ENCODE results near the gene PTPRC.

Gene PTPRC

GRCh38 chr1:198624648-198624980 is 14.2 kb upstream of the PTPRC start:
- in situ Hi-C loops (cut with HindIII; ENCODE audit: low pct_unique_long_range_greater_than_20kb, low sequenced_read_pairs): no loop called here
- TF ChIP-seq JUND (IDR thresholded peaks at IDR 0.05; ENCODE audit: low read depth): no peak

DNA sequence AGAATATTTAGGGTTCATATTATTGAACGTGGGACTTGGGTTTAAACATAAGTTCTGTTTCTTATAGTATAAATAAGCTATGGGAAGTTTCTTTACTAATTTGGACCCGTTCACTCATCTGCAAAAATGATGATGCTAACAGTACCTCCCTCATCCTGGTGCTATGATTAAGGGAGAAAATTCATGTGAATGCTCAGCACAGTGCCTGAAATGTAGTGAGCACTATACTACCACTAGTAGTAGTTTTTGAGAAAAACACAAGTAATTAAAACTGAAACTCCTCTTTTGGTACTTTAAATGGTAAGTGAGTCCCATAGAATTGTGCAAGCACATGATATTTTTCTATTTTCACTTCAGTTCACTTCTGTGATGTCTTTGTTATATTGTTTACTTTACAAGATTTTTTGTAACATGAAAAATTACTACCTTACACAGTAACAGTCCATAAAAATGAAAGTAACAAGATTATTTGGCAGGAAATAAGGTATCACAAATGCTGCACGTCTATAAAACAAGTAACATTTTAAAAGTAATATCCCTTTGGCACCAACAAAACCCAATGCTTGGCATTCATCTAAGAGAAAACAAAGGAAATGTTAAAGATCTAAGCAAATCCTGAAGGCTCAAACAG is 11.3 kb upstream of the PTPRC start:
- no peak for TF ChIP-seq JUND (IDR thresholded peaks at IDR 0.05; ENCODE audit: low read depth)
- DNase-seq (ENCODE audit: low read depth in 1 of 2, low spot score in 1 of 2): no peak
- in situ Hi-C loops (cut with HindIII; ENCODE audit: low pct_unique_long_range_greater_than_20kb, low sequenced_read_pairs): no loop called here

More at GRCh38 chr1:198624648-198624980, 14.2 kb upstream of the PTPRC start:
- DNase-seq (ENCODE audit: low read depth in 1 of 2, low spot score in 1 of 2): no peak

- TF ChIP-seq JUND (IDR thresholded peaks at IDR 0.05; ENCODE audit: low read depth): no peak
- in situ Hi-C loops (cut with HindIII; ENCODE audit: low pct_unique_long_range_greater_than_20kb, low sequenced_read_pairs): no loop called here
- DNase-seq (ENCODE audit: low read depth in 1 of 2, low spot score in 1 of 2): no peak
Observed at GRCh38 chr1:198628067-198628455, 10.8 kb upstream of the PTPRC start.

DNA sequence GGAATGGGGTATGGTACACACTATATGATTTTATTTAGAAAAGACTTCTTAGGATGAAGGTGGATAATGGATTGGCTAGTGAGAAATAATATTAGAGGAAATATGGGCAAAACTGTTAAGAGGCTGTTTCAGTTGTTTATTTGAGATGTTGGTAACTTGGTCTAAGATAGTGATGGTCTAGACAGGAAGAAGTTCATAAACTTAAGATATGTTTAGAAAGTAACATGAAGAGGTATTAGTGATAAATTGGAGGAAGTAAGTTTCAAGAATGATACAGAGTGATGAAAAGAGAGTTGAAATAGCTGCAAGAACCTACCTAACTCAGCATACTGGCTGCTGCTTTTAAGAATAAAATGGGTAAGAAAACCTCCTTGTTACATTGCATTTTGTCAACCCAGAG is 9.2 kb upstream of the PTPRC start:
- TF ChIP-seq JUND (IDR thresholded peaks at IDR 0.05; ENCODE audit: low read depth): no peak
- no peak for DNase-seq (ENCODE audit: low read depth in 1 of 2, low spot score in 1 of 2)
- in situ Hi-C loops (cut with HindIII; ENCODE audit: low pct_unique_long_range_greater_than_20kb, low sequenced_read_pairs): no loop called here

DNA sequence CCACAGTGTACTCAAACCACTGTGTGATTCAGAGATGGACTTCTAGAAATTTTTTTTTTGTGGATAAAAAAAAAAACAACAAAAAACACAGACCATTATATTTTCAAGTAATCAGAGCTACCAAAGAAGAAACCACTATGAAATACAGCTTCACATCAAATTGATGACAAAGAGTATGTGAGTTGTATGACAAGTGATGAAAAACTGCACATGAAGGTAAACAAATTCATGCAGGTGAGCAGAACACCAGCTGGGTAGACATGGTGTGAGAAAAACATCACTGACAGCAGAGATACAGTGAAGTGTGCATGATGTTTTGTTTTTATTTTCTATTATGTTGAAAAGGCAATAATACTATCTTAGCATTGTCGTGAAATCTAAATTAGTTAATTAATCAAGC is 8.0 kb upstream of the PTPRC start:
- in situ Hi-C loops (cut with HindIII; ENCODE audit: low pct_unique_long_range_greater_than_20kb, low sequenced_read_pairs): no loop called here
- no peak for TF ChIP-seq JUND (IDR thresholded peaks at IDR 0.05; ENCODE audit: low read depth)
- no peak for DNase-seq (ENCODE audit: low read depth in 1 of 2, low spot score in 1 of 2)

- DNase-seq (ENCODE audit: low read depth in 1 of 2, low spot score in 1 of 2): no peak
- TF ChIP-seq JUND (IDR thresholded peaks at IDR 0.05; ENCODE audit: low read depth): no peak
- in situ Hi-C loops (cut with HindIII; ENCODE audit: low pct_unique_long_range_greater_than_20kb, low sequenced_read_pairs): no loop called here
Observed at GRCh38 chr1:198631292-198631691, 7.5 kb upstream of the PTPRC start.

DNA sequence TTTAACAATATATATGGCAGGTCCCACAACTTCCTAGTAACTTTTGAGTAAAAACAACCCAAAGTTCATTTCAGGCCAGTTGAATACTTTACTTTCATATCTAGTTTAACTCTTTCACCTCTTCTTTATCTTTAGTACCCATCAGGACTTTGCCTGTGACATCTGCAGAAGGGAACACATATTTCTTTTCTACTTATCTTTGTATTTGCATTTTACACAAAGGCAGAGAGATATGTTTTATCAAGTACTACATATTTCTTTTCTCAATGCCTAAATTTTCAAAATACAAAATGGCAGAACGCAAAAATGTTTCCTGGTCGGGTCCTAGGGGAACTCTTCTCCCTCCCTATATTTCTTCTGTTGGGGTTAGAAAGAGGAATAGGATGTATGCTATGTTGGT is 6.8 kb upstream of the PTPRC start:
- no peak for TF ChIP-seq JUND (IDR thresholded peaks at IDR 0.05; ENCODE audit: low read depth)
- in situ Hi-C loops (cut with HindIII; ENCODE audit: low pct_unique_long_range_greater_than_20kb, low sequenced_read_pairs): no loop called here
- DNase-seq (ENCODE audit: low read depth in 1 of 2, low spot score in 1 of 2): no peak

DNA sequence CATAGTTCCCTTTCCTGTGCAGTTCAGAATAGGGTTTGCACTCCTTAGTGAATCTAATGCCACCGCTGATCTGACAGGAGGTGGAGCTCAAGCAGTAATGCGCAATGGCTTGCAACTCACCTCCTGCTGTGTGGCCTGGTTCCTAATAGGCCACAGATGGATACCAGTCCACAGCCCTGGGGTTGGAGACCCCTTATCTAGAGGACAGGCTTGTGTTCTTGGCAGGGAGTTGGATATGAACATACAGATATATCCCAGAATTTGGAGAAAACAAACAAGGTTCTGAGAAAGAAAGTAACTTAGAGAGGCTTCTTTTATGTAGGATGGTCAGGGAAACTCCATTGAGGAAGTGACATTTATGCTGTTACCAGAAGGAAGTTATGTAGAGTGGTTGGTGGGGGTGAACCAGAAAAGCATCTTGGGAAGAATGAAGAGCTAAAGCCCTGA is 5.1 kb upstream of the PTPRC start:
- no peak for TF ChIP-seq JUND (IDR thresholded peaks at IDR 0.05; ENCODE audit: low read depth)
- DNase-seq (ENCODE audit: low read depth in 1 of 2, low spot score in 1 of 2): no peak
- in situ Hi-C loops (cut with HindIII; ENCODE audit: low pct_unique_long_range_greater_than_20kb, low sequenced_read_pairs): no loop called here

DNA sequence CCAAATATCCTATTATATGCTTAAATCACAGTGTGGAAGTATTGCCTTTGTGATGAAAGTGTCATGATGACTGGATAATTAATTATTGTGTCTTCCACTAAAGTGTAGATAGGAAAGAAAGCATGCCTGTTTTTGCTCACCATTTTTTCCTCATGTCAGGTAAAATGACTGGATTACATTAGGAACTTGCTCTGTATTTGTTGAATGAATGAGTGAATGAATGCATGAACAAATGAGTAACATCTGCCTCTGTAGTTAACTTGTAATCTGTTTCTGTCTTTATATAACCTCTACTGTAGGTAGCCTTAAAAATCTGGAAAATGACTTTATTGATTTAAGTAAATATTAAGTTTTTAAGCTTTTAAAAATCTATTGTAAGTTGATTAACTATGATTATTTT is 2.9 kb upstream of the PTPRC start:
- no peak for TF ChIP-seq JUND (IDR thresholded peaks at IDR 0.05; ENCODE audit: low read depth)
- DNase-seq (ENCODE audit: low read depth in 1 of 2, low spot score in 1 of 2): no peak
- in situ Hi-C loops (cut with HindIII; ENCODE audit: low pct_unique_long_range_greater_than_20kb, low sequenced_read_pairs): no loop called here

- in situ Hi-C loops (cut with HindIII; ENCODE audit: low pct_unique_long_range_greater_than_20kb, low sequenced_read_pairs): no loop called here
- no peak for DNase-seq (ENCODE audit: low read depth in 1 of 2, low spot score in 1 of 2)
- TF ChIP-seq JUND (IDR thresholded peaks at IDR 0.05; ENCODE audit: low read depth): no peak
Observed at GRCh38 chr1:198636391-198636790, 2.4 kb upstream of the PTPRC start.

GRCh38 chr1:198637157-198637556 is 1.7 kb upstream of the PTPRC start:
- DNase-seq (ENCODE audit: low read depth in 1 of 2, low spot score in 1 of 2): no peak
- in situ Hi-C loops (cut with HindIII; ENCODE audit: low pct_unique_long_range_greater_than_20kb, low sequenced_read_pairs): no loop called here
- no peak for TF ChIP-seq JUND (IDR thresholded peaks at IDR 0.05; ENCODE audit: low read depth)

DNA sequence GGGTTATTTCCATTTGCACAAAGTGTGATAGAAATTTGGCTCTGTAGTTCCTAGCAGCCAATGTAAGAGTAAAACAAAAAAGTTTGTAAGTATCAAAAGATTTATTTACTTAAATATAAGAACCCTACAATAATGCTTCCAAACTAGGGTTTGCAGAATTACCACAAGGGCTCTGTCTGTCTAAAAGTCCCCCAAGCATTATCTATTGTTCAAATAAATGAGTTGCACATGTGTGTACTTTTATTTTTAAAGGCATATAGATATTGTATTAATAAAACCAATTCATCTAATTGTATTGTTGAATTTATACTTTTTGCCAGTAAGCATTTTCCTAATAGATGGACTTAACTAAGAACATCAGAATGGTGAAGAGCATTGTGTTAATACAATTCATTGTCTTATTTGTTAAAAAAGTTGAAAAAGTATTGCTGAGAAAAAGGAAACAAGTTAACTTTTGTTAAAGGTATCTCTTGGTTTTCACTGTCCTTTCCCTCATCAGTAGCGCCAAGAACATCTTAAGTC is 863 bp upstream of the PTPRC start:
- no peak for DNase-seq (ENCODE audit: low read depth in 1 of 2, low spot score in 1 of 2)
- no peak for TF ChIP-seq JUND (IDR thresholded peaks at IDR 0.05; ENCODE audit: low read depth)
- in situ Hi-C loops (cut with HindIII; ENCODE audit: low pct_unique_long_range_greater_than_20kb, low sequenced_read_pairs): no loop called here

GRCh38 chr1:198638441-198638840 is 399 bp upstream of the PTPRC start:
- in situ Hi-C loops (cut with HindIII; ENCODE audit: low pct_unique_long_range_greater_than_20kb, low sequenced_read_pairs): no loop called here
- DNase-seq (ENCODE audit: low read depth in 1 of 2, low spot score in 1 of 2): no peak
- no peak for TF ChIP-seq JUND (IDR thresholded peaks at IDR 0.05; ENCODE audit: low read depth)

GRCh38 chr1:198639671-198640143 is 867 bp downstream of the PTPRC start:
- in situ Hi-C loops (cut with HindIII; ENCODE audit: low pct_unique_long_range_greater_than_20kb, low sequenced_read_pairs): no loop called here
- no peak for DNase-seq (ENCODE audit: low read depth in 1 of 2, low spot score in 1 of 2)
- TF ChIP-seq JUND (IDR thresholded peaks at IDR 0.05; ENCODE audit: low read depth): no peak

All from T47D (cell line).